ENCODE results near the gene SLC22A5.

The SLC22A5 gene

GRCh38 chr5:132417010-132417439, 47.5 kb downstream of the SLC22A5 start:
- Histone ChIP-seq H3K9me2 (replicated peaks; ENCODE audit: control insufficient read depth, low read length) (no peaks in the 10 kb centered on the region), H3K79me2 (ENCODE audit: control insufficient read depth, low read length) (no peaks in the 10 kb centered on the region)

GRCh38 chr5:132417461-132417860, 48.0 kb downstream of the SLC22A5 start:
- no peaks in the 10 kb centered on the region for H3K9me2 ChIP-seq (replicated peaks; ENCODE audit: control insufficient read depth, low read length)
- H3K27me3 ChIP-seq (ENCODE audit: control insufficient read depth, low read length), result peaks cover 3% of the 10 kb centered on the region; the same call in 1 of the 2 replicates
- H3K36me3 ChIP-seq (ENCODE audit: control insufficient read depth, low read length), result no peaks in the 10 kb centered on the region
- H3K4me2 ChIP-seq (ENCODE audit: low read length), result no peak overlapping the region
- H3K4me1 ChIP-seq (ENCODE audit: control insufficient read depth, low read length), result peaks cover 46% of the 10 kb centered on the region
- H4K20me1 ChIP-seq (ENCODE audit: control insufficient read depth, insufficient read depth, low read depth, low read length), result no peaks in the 10 kb centered on the region
- H3K9me3 ChIP-seq (ENCODE audit: control insufficient read depth, insufficient read depth, low read length), result no peaks in the 10 kb centered on the region
- TF ChIP-seq CTCF (IDR thresholded peaks at IDR 0.05; ENCODE audit: low read depth, low read length, poor library complexity, severe bottlenecking) (no peak), EZH2phosphoT487 (IDR thresholded peaks at IDR 0.05; ENCODE audit: borderline replicate concordance, low read length) (no peak)
- no peak overlapping the region for H3K27ac ChIP-seq (ENCODE audit: low read depth, low read length)
- no peaks in the 10 kb centered on the region for H3K79me2 ChIP-seq (ENCODE audit: control insufficient read depth, low read length)
- H3F3A ChIP-seq (ENCODE audit: control insufficient read depth, insufficient read depth), result peaks cover 3% of the 10 kb centered on the region; the same call in 1 of the 2 replicates
- no peak overlapping the region for H3K4me3 ChIP-seq (ENCODE audit: low read length)

More at GRCh38 chr5:132417010-132417439, 47.5 kb downstream of the SLC22A5 start:
- peaks cover 3% of the 10 kb centered on the region; the same call in 1 of the 2 replicates for H3F3A ChIP-seq (ENCODE audit: control insufficient read depth, insufficient read depth)
- no peak overlapping the region for H3K4me2 ChIP-seq (ENCODE audit: low read length)
- no peaks in the 10 kb centered on the region for H4K20me1 ChIP-seq (ENCODE audit: control insufficient read depth, insufficient read depth, low read depth, low read length)
- no peaks in the 10 kb centered on the region for H3K36me3 ChIP-seq (ENCODE audit: control insufficient read depth, low read length)
- H3K4me1 ChIP-seq (ENCODE audit: control insufficient read depth, low read length), result peaks cover 42% of the 10 kb centered on the region
- H3K9me3 ChIP-seq (ENCODE audit: control insufficient read depth, insufficient read depth, low read length), result no peaks in the 10 kb centered on the region
- TF ChIP-seq CTCF (IDR thresholded peaks at IDR 0.05; ENCODE audit: low read depth, low read length, poor library complexity, severe bottlenecking) (no peak), EZH2phosphoT487 (IDR thresholded peaks at IDR 0.05; ENCODE audit: borderline replicate concordance, low read length) (no peak)
- no peak overlapping the region for H3K27ac ChIP-seq (ENCODE audit: low read depth, low read length)
- peaks cover 3% of the 10 kb centered on the region; the same call in 1 of the 2 replicates for H3K27me3 ChIP-seq (ENCODE audit: control insufficient read depth, low read length)
- H3K4me3 ChIP-seq (ENCODE audit: low read length), result no peak overlapping the region

GRCh38 chr5:132417889-132418485, 48.5 kb downstream of the SLC22A5 start:
- Histone ChIP-seq H3K4me1 (ENCODE audit: control insufficient read depth, low read length) (peaks cover 52% of the 10 kb centered on the region), H3K79me2 (ENCODE audit: control insufficient read depth, low read length) (no peaks in the 10 kb centered on the region), H3K36me3 (ENCODE audit: control insufficient read depth, low read length) (no peaks in the 10 kb centered on the region), H3K27me3 (ENCODE audit: control insufficient read depth, low read length) (peaks cover 3% of the 10 kb centered on the region; the same call in 1 of the 2 replicates), H3K27ac (ENCODE audit: low read depth, low read length) (no peak overlapping the region), H3K4me2 (ENCODE audit: low read length) (no peak overlapping the region), H4K20me1 (ENCODE audit: control insufficient read depth, insufficient read depth, low read depth, low read length) (no peaks in the 10 kb centered on the region), H3K4me3 (ENCODE audit: low read length) (no peak overlapping the region), H3K9me3 (ENCODE audit: control insufficient read depth, insufficient read depth, low read length) (no peaks in the 10 kb centered on the region), H3F3A (ENCODE audit: control insufficient read depth, insufficient read depth) (peaks cover 3% of the 10 kb centered on the region; the same call in 1 of the 2 replicates), H3K9me2 (replicated peaks; ENCODE audit: control insufficient read depth, low read length) (no peaks in the 10 kb centered on the region)
- TF ChIP-seq CTCF (IDR thresholded peaks at IDR 0.05; ENCODE audit: low read depth, low read length, poor library complexity, severe bottlenecking) (no peak), EZH2phosphoT487 (IDR thresholded peaks at IDR 0.05; ENCODE audit: borderline replicate concordance, low read length) (no peak)
